HG02943 (cell line): ENCODE data around the gene PLEKHD1.
"Not testable (repeated sequence)": the region's sequence is repeated elsewhere in the genome, so short reads cannot be mapped to it uniquely, and the experiment has no call there.

Experiments
- ATAC-seq: cut with Tn5 transposase; IDR thresholded peaks from one replicate; pipeline ENCODE4 v1.9.1; 2021; ENCODE audit warnings: mild to moderate bottlenecking, low read depth, moderate library complexity; ENCODE audit not compliant: unreplicated experiment

The PLEKHD1 gene

GRCh38 chr14:69484444-69485314, at the start of gene PLEKHD1:
TSS of gene PLEKHD1 (plus strand) at chr14:69484728. CDS start at chr14:69484966, 238 bp downstream.
- no peak for ATAC-seq

DNA sequence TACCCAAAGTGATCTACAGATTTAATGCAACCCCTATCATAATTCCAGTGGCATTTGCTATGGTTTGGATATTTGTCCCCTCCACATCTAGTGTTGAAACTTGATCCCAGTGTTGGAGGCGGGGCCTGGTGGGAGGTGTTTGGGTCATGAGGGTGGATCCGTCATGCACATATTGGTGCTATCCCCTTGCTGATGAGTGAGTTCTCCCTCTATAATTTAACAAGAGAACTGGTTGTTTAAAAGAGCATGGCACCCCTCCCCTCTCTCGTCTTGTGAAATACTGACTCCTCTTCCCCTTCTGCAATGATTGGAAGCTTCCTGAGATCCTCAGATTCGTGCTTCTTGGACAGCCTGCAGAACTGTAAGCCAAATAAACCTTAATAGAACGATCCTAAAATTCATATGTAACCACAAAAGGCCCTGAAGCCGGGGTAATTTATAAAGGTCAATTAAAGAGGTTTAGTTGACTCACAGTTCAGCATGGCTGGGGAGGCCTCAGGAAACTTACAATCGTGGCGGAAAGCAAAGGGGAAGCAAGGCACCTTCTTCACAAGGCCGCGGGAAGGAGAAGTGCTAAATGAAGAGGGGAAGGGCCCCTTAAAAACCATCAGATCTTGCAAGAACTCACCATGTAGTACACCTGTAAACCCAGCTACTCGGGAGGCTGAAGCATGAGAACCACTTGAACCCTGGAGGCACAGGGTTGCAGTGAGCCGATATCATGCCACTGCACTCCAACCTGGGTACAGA, 44.8 kb upstream of the PLEKHD1 start:
- no peak for ATAC-seq

GRCh38 chr14:69441948-69442347, 42.6 kb upstream of the PLEKHD1 start:
- ATAC-seq, result no peak

GRCh38 chr14:69443296-69443805, 41.2 kb upstream of the PLEKHD1 start:
- ATAC-seq, result no peak

GRCh38 chr14:69449216-69449615, 35.3 kb upstream of the PLEKHD1 start:
- no peak for ATAC-seq

DNA sequence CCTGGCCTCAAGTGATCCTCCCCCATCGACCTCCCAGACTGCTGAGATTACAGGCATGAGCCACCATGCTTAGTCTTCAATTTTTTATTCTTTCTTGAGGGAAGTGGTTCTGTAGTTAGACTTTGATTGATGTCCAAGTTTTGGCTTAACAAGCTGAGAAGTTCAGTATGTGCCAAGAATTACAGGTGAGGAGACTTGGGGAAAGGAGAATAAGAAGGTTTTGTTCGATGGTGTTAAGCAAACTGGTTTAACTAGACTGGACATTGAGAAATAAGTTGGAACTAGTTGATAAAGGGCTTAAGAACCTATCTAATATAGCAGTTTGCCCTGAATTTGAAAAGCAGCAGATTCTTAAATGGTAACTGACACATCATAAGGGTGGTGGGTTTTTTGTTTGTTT, 32.6 kb upstream of the PLEKHD1 start:
- ATAC-seq, result no peak

DNA sequence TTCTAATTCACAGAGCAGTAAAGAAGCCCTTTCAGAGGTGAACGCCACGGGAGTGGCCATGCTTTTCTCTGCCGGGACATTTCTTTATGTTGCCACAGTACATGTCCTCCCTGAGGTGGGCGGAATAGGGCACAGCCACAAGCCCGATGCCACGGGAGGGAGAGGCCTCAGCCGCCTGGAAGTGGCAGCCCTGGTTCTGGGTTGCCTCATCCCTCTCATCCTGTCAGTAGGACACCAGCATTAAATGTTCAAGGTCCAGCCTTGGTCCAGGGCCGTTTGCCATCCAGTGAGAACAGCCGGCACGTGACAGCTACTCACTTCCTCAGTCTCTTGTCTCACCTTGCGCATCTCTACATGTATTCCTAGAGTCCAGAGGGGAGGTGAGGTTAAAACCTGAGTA, 26.2 kb upstream of the PLEKHD1 start:
- no peak for ATAC-seq

GRCh38 chr14:69459122-69459521, 25.4 kb upstream of the PLEKHD1 start:
- ATAC-seq, result no peak

- ATAC-seq, result no peak
Measured at GRCh38 chr14:69460093-69460701, 24.3 kb upstream of the PLEKHD1 start.

- ATAC-seq, result no peak
Measured at GRCh38 chr14:69464379-69464778, 20.1 kb upstream of the PLEKHD1 start.

- ATAC-seq, result no peak
Measured at GRCh38 chr14:69464829-69465228, 19.7 kb upstream of the PLEKHD1 start.

DNA sequence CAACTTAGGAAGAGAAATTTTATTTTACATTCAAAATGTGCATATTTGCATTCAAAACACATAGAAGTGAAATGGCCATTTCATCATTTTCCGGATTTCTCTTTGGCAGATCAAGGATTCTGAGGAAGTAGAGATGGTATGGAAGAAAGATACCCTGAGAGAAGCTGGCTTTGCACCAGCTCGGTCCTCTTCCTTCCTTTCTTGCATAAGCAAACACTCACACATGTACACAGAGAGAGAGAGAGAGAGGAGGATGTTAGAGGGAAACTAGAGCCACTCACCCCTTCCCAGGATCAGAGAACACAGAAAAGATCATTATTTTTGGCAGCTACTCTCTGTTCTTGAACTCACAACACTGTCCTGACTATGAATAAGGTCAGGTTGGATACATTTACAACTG, 15.6 kb upstream of the PLEKHD1 start:
- ATAC-seq, result no peak

DNA sequence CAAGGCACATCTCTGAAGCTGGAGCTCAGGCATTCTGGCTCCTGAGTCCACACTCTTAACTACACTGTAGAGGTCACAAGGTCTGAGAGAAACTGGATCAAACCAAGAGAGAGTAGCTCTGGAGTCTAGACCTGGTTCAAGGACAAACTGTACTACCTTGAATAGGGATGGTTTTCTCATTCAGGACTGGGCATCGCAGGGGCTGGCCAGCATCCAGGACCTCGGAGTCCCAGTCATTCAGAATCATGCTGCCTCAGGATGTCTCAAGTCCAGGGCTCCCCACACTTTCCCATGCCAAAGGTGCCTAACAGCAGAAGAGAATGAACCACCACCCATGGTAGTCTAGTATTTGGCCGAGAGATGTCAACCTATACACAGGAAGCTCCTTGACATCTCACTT, 13.1 kb upstream of the PLEKHD1 start:
- no peak for ATAC-seq

DNA sequence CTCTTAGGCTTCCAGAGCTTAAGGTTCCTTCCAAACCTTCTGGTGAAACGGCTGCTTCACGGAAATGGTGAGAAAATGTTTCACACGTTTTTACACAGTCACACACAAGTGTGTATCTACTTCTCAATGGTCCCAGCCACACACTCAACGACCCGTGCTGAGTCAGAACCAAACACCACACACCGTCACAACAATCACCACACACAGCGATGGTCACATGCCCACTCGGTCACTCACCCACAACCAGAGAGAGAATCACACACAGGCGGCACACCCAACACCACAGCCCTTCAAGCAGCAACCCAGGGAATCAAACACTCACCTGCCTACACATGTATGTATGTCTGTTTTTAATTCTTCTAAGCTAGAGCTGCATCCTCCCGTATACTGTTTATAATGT, 12.6 kb upstream of the PLEKHD1 start:
- ATAC-seq, result no peak

- ATAC-seq, result no peak
Measured at GRCh38 chr14:69473260-69473659, 11.3 kb upstream of the PLEKHD1 start.

GRCh38 chr14:69473946-69474345, 10.6 kb upstream of the PLEKHD1 start:
- no peak for ATAC-seq

GRCh38 chr14:69475194-69475818, 9.2 kb upstream of the PLEKHD1 start:
- ATAC-seq, result no peak

DNA sequence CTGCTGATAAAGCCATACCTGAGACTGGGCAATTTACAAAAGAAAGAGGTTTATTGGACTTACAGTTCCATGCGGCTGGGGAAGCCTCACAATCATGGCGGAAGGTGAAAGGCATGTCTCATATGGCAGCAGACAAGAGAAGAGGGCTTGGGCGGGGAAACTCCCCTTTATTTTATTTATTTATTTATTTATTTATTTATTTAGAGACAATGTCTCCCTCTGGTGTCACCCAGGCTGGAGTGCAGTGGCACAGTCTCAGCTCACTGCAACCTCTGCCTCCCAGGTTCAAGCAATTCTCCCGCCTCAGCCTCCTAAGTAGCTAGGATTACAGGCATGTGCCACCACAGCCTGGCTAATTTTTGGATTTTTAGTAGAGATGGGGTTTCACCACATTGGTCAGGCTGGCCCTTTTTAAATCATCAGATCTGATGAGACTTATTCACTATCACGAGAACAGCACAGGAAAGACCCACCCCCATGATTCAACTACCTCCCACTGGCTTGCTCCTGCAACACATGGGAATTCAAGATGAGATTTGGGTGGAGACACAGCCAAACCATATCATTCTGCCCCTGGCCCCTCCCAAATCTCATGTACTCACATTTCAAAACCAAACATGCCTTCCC, 7.6 kb upstream of the PLEKHD1 start:
- not testable (repeated sequence) for ATAC-seq

- not testable (repeated sequence) for ATAC-seq
Measured at GRCh38 chr14:69478055-69478454, 6.5 kb upstream of the PLEKHD1 start.

- ATAC-seq, result no peak
Measured at GRCh38 chr14:69479696-69480095, 4.8 kb upstream of the PLEKHD1 start.
